Measurements from ENCODE around the gene RAPGEF5.

Gene RAPGEF5

DNA sequence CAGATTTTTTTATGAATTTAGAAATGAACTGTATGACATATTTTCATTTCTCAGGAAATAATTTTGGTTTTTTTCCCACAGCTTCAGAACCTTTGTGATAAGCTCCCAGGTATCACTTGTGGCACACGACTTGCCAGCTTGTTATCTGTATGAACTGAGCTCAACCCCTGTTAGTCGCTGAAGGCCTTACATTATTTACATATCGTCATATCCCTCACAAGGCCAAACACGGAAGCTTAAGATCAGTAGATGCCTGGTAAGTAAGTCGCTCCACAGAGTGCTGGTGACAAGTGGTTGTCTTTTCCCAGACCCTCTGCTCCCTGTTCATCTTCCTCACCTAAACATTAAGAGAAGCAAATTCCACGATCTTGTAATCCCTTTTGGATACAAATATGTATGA is 55.2 kb downstream of the RAPGEF5 start:
- H3K27ac ChIP-seq, result no peak overlapping the region
- no peak overlapping the region for H3K4me3 ChIP-seq
- no peak overlapping the region for H3K9ac ChIP-seq (ENCODE audit: insufficient read length)
- no peaks in the 10 kb centered on the region for H3K9me3 ChIP-seq (ENCODE audit: low read depth, low read length)
- DNase-seq (ENCODE audit: low read depth, low spot score), result no peak
- no peaks in the 10 kb centered on the region for H3K36me3 ChIP-seq (ENCODE audit: insufficient read depth, low read length)
- TF ChIP-seq POLR2AphosphoS5 (IDR thresholded peaks at IDR 0.05; ENCODE audit: borderline replicate concordance, low read depth, low read length), result no peak
- no peak for TF ChIP-seq FOXP2 (optimal IDR thresholded peaks at IDR 0.05; ENCODE audit: control extremely low read depth, extremely low read length, insufficient read depth)
- TF ChIP-seq EZH2 (IDR thresholded peaks at IDR 0.05), result no peak

DNA sequence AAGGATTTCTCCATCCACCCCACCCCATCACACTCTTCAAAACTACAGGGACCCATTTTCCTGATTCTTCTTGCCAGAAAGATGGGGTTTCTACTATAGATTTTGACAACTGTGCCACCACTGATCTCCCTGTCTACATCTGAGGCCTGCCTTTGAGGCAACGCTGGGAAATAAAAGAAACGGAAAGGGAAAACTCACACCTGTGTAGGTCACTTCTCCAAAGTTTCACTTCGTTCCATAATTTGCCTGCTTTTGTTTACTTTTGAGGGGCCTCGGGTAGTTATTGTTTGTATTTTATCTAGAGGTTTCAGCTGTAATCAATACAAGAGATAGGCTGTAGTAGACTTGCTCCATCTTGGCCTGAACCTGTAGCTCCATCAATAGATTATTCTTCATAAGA is 56.1 kb downstream of the RAPGEF5 start:
- no peak overlapping the region for H3K9ac ChIP-seq (ENCODE audit: insufficient read length)
- TF ChIP-seq EZH2 (IDR thresholded peaks at IDR 0.05) (no peak), FOXP2 (optimal IDR thresholded peaks at IDR 0.05; ENCODE audit: control extremely low read depth, extremely low read length, insufficient read depth) (no peak), POLR2AphosphoS5 (IDR thresholded peaks at IDR 0.05; ENCODE audit: borderline replicate concordance, low read depth, low read length) (no peak)
- no peaks in the 10 kb centered on the region for H3K36me3 ChIP-seq (ENCODE audit: insufficient read depth, low read length)
- no peak overlapping the region for H3K27ac ChIP-seq
- H3K9me3 ChIP-seq (ENCODE audit: low read depth, low read length), result no peaks in the 10 kb centered on the region
- DNase-seq (ENCODE audit: low read depth, low spot score), result no peak
- H3K4me3 ChIP-seq, result no peak overlapping the region

DNA sequence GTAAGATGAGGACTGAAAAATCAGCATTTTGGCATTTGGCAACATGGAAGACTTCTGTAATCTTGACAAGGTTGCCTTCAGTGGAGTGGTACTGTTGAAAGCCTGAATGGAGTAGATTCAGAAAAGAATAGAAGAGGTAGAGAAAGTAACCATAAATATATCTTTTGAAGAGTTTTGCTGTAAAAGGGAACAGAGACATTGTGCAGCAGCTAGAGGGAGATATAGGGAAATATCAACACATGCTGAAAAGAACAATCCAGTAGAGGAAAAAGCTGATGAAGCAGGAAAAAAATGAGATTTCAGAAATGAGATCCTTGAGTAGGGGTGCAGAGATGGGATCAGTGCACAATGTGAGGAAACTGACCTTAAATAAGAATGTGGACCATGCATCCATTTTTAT is 60.0 kb downstream of the RAPGEF5 start:
- Histone ChIP-seq H3K9me3 (ENCODE audit: low read depth, low read length) (no peaks in the 10 kb centered on the region), H3K4me3 (no peak overlapping the region), H3K36me3 (ENCODE audit: insufficient read depth, low read length) (no peaks in the 10 kb centered on the region), H3K27ac (no peak overlapping the region), H3K9ac (ENCODE audit: insufficient read length) (no peak overlapping the region)
- DNase-seq (ENCODE audit: low read depth, low spot score), result no peak
- TF ChIP-seq EZH2 (IDR thresholded peaks at IDR 0.05) (no peak), POLR2AphosphoS5 (IDR thresholded peaks at IDR 0.05; ENCODE audit: borderline replicate concordance, low read depth, low read length) (no peak), FOXP2 (optimal IDR thresholded peaks at IDR 0.05; ENCODE audit: control extremely low read depth, extremely low read length, insufficient read depth) (no peak)

GRCh38 chr7:22296265-22296566 is 60.7 kb downstream of the RAPGEF5 start:
- H3K9ac ChIP-seq (ENCODE audit: insufficient read length), result no peak overlapping the region
- no peak for TF ChIP-seq FOXP2 (optimal IDR thresholded peaks at IDR 0.05; ENCODE audit: control extremely low read depth, extremely low read length, insufficient read depth)
- TF ChIP-seq EZH2 (IDR thresholded peaks at IDR 0.05), result no peak
- no peak for TF ChIP-seq POLR2AphosphoS5 (IDR thresholded peaks at IDR 0.05; ENCODE audit: borderline replicate concordance, low read depth, low read length)
- H3K36me3 ChIP-seq (ENCODE audit: insufficient read depth, low read length), result no peaks in the 10 kb centered on the region
- H3K9me3 ChIP-seq (ENCODE audit: low read depth, low read length), result no peaks in the 10 kb centered on the region
- H3K4me3 ChIP-seq, result no peak overlapping the region
- H3K27ac ChIP-seq, result no peak overlapping the region
- DNase-seq (ENCODE audit: low read depth, low spot score), result no peak

DNA sequence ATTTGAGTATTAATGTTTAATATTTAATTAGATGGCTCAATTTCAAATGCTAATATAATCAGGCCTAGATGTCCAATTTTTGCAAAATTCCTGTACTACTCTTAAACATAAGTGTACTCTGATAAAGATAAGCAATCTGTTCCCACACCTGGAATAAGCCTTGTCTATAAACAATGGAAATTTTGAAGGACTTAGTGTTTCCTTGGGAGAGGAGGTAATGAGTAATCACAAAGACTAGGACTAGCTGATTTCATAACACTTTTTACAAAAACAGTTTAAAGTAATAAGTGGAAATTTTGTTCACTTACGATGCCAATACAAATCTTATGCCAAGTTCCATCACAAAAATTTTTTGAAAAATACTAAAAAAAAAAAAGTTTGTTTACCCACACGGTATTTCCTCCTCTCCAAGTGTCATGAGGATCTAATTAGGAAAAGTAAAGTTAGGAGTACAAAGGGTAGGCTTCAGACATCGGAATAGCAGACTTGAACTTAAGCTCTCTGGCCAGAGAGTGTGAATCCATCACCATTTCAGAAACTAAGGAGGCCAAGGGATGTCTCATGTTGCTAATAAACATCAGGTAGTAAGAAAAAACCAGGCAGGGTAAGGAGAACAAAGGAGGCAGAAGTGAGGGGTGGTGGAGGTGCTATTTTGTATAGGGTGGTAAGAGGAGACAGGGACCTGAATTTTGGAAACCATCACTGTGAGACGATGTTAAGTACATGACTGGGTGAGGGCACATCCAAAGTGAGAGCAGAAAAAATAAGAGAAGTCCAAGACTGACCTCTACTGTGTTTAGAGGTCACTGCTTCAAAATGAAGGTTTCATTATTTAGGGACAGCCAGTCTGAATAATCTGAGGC is 61.3 kb downstream of the RAPGEF5 start:
- no peak for TF ChIP-seq EZH2 (IDR thresholded peaks at IDR 0.05)
- no peak for TF ChIP-seq POLR2AphosphoS5 (IDR thresholded peaks at IDR 0.05; ENCODE audit: borderline replicate concordance, low read depth, low read length)
- TF ChIP-seq FOXP2 (optimal IDR thresholded peaks at IDR 0.05; ENCODE audit: control extremely low read depth, extremely low read length, insufficient read depth), result no peak
- no peaks in the 10 kb centered on the region for H3K36me3 ChIP-seq (ENCODE audit: insufficient read depth, low read length)
- no peak overlapping the region for H3K4me3 ChIP-seq
- no peaks in the 10 kb centered on the region for H3K9me3 ChIP-seq (ENCODE audit: low read depth, low read length)
- no peak overlapping the region for H3K9ac ChIP-seq (ENCODE audit: insufficient read length)
- DNase-seq (ENCODE audit: low read depth, low spot score), result no peak
- H3K27ac ChIP-seq, result no peak overlapping the region

DNA sequence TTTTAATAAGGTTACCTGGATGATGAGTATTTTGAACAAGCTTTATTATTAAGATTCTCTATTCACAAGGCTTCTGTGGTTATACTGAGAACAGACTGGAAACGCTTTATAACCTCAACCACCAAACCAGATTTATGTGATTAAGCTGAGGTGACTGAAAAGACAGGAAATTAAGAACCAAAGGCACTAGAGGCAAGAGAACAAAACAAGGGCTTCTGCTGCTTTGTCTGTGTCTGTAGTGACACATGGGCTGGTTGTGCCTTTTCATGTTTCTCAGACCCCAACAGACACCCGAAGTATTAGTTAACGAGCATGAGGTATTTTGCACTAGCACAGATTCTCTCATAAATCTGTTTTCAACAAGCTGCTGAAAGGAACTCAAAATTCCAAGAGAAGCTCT is 64.4 kb downstream of the RAPGEF5 start:
- H3K9ac ChIP-seq (ENCODE audit: insufficient read length), result no peak overlapping the region
- no peaks in the 10 kb centered on the region for H3K36me3 ChIP-seq (ENCODE audit: insufficient read depth, low read length)
- TF ChIP-seq POLR2AphosphoS5 (IDR thresholded peaks at IDR 0.05; ENCODE audit: borderline replicate concordance, low read depth, low read length) (no peak), EZH2 (IDR thresholded peaks at IDR 0.05) (no peak), FOXP2 (optimal IDR thresholded peaks at IDR 0.05; ENCODE audit: control extremely low read depth, extremely low read length, insufficient read depth) (no peak)
- no peak overlapping the region for H3K4me3 ChIP-seq
- H3K27ac ChIP-seq, result no peak overlapping the region
- no peak for DNase-seq (ENCODE audit: low read depth, low spot score)
- no peaks in the 10 kb centered on the region for H3K9me3 ChIP-seq (ENCODE audit: low read depth, low read length)

DNA sequence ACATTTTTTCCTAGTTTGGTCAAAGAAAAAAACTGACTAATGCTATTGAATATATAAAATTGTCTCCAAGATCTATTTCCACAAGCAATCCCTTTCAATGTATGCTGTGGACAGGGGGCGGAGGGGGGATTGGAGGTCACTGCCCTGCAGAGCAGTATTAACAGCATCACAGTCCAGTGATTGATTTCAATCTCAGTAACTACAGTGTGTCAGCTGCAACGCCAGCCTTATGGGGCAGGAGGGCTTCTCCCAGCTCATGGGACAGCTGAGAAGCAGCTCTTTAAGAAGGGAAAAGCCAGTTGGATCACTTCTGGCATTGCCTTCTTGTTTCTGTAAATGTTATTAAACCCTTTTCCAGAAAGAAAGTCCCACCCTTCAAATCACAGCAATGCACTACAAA is 65.0 kb downstream of the RAPGEF5 start:
- Histone ChIP-seq H3K9me3 (ENCODE audit: low read depth, low read length) (no peaks in the 10 kb centered on the region), H3K36me3 (ENCODE audit: insufficient read depth, low read length) (no peaks in the 10 kb centered on the region), H3K27ac (no peak overlapping the region), H3K9ac (ENCODE audit: insufficient read length) (no peak overlapping the region), H3K4me3 (no peak overlapping the region)
- DNase-seq (ENCODE audit: low read depth, low spot score), result no peak
- TF ChIP-seq EZH2 (IDR thresholded peaks at IDR 0.05) (no peak), FOXP2 (optimal IDR thresholded peaks at IDR 0.05; ENCODE audit: control extremely low read depth, extremely low read length, insufficient read depth) (no peak), POLR2AphosphoS5 (IDR thresholded peaks at IDR 0.05; ENCODE audit: borderline replicate concordance, low read depth, low read length) (no peak)

- no peak for DNase-seq (ENCODE audit: low read depth, low spot score)
- Histone ChIP-seq H3K27ac (no peak overlapping the region), H3K4me3 (no peak overlapping the region), H3K9ac (ENCODE audit: insufficient read length) (no peak overlapping the region), H3K36me3 (ENCODE audit: insufficient read depth, low read length) (no peaks in the 10 kb centered on the region), H3K9me3 (ENCODE audit: low read depth, low read length) (no peaks in the 10 kb centered on the region)
- TF ChIP-seq POLR2AphosphoS5 (IDR thresholded peaks at IDR 0.05; ENCODE audit: borderline replicate concordance, low read depth, low read length) (no peak), FOXP2 (optimal IDR thresholded peaks at IDR 0.05; ENCODE audit: control extremely low read depth, extremely low read length, insufficient read depth) (no peak), EZH2 (IDR thresholded peaks at IDR 0.05) (no peak)
Measured at GRCh38 chr7:22288202-22288601, 68.8 kb downstream of the RAPGEF5 start.

DNA sequence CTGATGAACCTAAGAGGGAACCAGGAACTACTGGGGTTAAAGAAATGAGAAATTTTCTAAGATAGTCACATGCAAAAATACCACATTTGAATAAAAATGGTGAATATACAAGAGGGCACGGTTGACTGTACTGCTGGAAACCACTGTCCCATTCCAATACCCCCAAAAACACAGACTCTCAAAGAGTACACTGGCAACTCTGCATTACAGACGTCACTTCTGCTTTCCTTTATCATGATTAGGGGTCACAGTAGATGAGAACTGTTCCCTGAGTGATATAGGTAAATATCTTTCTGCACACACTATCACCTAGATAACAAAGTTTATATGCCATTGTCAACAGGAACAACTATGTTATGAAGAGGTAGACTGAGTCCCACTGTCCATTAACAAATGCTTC is 69.5 kb downstream of the RAPGEF5 start:
- TF ChIP-seq FOXP2 (optimal IDR thresholded peaks at IDR 0.05; ENCODE audit: control extremely low read depth, extremely low read length, insufficient read depth), result no peak
- TF ChIP-seq POLR2AphosphoS5 (IDR thresholded peaks at IDR 0.05; ENCODE audit: borderline replicate concordance, low read depth, low read length), result no peak
- TF ChIP-seq EZH2 (IDR thresholded peaks at IDR 0.05), result no peak
- Histone ChIP-seq H3K9ac (ENCODE audit: insufficient read length) (no peak overlapping the region), H3K36me3 (ENCODE audit: insufficient read depth, low read length) (no peaks in the 10 kb centered on the region), H3K4me3 (no peak overlapping the region), H3K27ac (no peak overlapping the region), H3K9me3 (ENCODE audit: low read depth, low read length) (no peaks in the 10 kb centered on the region)
- no peak for DNase-seq (ENCODE audit: low read depth, low spot score)
